Nucleus accumbens (tissue), 56 donors: ENCODE measurements around the gene UPF1.

Experiments
- DNase-seq, 56 donors: peaks; one replicate each; lab custom pipeline; 2025; lab: John Stamatoyannopoulos, UW

Gene UPF1

DNA sequence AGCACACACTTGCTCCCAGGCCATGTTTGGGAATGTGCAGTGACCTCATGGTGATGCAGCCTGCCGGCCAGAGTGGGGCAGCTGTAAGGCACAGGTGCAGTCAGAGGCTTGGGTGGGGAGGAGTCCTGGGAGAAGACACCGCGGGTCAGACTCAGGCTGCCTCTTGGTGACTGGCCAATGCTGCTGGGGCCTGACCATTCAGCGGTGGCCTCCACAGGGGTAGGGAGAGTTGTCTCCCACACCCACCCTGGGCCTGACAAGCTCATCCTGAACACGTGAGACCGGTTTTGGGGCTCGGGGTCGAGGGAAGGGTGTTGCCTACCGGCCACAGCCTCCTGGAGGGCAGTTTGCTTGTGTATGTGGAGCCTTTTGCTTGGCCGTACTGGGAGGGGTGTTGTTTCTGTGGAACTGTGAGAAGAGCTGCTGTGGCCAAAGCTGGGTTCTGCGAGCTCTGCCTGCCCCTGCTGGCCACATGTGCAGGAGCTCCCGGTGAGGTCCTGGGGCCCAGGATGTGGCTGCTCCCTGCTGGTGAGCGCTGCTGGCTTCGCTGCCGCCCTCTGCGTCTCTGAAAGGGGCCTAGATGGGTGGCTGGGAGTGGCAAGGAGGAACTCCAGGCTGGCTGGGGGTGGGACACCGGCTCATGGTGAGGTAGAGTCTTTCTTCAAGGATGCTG, 22.1 kb downstream of the UPF1 start:
- DNase-seq = no peak

DNA sequence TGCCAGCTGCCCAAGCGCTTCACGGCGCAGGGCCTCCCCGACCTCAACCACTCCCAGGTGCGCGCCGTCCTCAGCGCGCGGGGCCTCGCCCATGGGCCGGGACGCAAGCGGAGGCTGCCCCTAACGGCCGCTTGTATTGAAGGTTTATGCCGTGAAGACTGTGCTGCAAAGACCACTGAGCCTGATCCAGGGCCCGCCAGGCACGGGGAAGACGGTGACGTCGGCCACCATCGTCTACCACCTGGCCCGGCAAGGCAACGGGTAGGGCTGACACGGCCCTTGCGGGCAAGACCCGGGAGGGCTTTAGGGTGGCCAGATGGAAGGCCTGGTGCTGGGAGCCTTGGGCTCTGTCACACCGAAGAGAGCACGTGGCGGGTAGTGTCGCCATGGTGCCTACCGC, 23.2 kb downstream of the UPF1 start:
- DNase-seq = no peak

DNA sequence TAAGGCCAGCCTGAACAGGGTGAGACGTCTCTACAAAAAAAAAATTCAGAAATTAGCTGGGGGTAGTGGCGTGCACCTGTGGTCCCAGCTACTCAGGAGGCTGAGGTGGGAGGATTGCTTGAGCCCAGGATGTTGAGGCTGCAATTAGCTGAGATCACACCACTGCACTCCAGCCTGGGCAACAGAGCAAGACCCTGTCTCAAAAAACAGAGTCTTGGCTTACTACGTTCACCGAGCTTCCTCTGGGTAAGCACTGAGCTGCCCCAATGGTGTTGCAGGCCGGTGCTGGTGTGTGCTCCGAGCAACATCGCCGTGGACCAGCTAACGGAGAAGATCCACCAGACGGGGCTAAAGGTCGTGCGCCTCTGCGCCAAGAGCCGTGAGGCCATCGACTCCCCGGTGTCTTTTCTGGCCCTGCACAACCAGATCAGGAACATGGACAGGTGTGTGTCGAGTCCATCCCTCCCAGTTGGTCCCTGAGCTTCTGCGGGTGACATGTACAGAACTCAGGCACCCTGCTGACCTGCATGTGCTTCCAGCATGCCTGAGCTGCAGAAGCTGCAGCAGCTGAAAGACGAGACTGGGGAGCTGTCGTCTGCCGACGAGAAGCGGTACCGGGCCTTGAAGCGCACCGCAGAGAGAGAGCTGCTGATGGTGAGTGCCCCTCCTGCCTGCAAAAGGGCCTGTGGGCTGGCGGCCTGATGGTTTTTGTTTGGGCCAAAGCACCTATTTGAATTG, 24.1 kb downstream of the UPF1 start:
- DNase-seq = no peak

DNA sequence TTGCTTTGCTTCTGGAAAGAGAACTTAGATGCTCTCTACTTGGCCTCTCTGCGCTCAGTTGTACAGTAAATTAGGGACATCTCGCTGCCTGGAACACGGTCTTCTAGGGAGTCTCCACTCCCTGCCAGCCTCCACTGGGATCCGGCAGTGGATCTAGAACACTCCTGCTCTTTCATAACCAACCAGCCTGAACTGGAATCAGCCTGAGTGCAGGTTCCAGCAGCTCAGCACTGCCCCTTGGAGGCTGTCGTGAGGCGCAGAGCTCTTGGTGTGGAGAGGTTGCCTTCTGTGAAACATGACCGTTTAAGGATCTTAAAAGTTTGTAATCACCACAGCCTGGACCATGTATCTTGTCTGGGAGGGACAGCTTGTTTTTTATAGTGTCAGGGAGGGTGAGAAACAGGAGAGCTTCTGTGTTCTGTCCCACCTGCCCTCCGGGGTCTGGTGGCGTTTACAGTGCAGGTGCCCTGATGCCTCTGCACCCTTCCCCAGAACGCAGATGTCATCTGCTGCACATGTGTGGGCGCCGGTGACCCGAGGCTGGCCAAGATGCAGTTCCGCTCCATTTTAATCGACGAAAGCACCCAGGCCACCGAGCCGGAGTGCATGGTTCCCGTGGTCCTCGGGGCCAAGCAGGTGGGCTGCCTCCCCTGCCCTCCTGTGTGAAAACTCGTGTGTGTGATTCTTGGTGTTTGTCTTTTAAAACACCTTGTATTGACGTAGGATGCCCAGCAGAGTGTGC, 24.8 kb downstream of the UPF1 start:
- DNase-seq = peak in 47 of 56 donors; percentile 7 to 78 (median 44)

DNA sequence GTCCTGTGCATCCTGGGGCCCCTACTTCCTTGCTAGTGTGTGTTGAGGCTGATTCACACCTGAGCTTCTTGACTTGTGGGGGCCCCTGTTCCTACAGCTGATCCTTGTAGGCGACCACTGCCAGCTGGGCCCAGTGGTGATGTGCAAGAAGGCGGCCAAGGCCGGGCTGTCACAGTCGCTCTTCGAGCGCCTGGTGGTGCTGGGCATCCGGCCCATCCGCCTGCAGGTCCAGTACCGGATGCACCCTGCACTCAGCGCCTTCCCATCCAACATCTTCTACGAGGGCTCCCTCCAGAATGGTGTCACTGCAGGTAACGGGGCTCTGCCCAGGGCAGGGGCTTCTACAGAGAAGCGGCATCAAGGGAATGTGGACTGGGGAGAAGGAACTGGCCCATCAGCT, 25.5 kb downstream of the UPF1 start:
- no peak for DNase-seq

DNA sequence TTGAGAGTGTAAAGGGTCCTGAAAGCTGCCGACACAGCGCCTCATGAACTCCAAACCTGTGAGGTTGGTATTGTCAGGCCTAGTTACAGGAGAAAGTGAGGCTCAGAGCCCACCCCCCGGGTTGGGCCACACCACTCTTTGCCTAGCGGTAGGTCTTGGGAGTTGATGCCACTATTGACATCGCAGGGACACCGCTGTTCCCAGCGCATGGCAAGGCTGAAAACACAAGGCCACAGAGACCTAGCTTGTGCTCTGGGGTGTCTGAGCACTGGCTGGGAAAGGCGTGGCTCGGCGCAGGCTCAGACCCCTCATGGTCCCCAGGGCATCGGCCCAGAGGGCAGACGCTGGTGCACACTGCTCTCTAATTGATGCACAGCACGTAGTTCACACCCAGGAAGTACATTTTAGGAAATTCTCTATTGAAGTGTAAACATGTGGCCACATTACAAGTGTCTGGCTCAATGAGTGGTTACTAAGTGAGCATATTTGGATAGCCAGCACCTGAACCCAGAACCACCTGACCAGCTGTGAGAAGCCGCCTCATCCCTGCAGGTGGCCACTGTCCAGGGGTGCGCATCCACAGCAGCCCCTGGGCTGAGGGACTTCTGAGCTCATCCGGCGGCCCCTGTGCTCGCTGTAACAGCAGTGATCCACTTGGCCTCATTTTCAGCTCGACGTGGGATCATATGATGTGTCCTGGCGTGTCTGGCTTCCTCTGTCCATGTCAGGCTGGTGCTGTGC, 27.3 kb downstream of the UPF1 start:
- DNase-seq = no peak

DNA sequence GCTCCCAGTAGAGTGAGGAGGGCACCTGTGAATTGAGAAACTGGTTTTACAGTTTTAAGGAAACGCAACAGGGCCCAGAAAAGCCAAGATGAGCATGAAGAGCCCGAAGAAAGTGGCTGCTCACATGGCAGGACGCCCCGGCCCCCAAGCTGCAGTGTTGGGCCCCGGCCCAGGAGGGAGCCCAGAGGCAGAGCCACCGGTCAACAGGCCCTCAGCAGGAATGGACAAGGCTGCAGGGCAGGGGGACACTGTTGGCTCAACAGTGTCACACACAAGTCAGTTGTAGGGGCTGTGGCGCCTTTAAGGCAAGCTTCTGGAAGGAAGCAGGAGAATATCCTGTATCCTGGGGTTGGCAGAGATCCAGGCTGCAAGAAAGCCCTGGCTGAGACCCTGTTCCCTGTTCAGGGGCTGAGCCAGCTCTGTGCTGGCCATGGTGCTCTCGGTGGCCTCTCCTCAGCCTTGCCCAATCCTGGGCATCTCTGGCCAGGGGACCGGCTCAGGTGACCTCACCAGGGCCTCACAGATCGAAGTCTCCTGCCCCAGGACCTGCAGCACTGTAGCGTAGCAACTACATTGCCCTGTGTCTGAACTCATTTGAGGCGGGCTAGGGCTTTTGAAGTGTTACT, 28.0 kb downstream of the UPF1 start:
- peak in 5 of 56 donors; percentile 25 to 47 (median 32) for DNase-seq

DNA sequence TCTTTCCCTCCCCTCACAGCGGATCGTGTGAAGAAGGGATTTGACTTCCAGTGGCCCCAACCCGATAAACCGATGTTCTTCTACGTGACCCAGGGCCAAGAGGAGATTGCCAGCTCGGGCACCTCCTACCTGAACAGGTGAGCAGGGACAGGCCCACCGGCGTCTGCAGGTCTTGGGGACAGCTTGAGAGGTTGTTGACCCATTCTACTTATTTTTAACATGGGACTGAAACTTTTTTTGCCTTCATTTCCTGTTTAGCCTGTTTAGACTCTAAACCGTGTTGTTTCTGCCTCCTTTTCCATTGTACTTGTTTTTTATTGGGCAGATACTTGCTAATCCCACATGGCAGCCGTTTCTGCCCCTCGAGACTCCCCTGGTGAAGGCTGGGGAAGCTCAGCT, 28.5 kb downstream of the UPF1 start:
- no peak for DNase-seq

DNA sequence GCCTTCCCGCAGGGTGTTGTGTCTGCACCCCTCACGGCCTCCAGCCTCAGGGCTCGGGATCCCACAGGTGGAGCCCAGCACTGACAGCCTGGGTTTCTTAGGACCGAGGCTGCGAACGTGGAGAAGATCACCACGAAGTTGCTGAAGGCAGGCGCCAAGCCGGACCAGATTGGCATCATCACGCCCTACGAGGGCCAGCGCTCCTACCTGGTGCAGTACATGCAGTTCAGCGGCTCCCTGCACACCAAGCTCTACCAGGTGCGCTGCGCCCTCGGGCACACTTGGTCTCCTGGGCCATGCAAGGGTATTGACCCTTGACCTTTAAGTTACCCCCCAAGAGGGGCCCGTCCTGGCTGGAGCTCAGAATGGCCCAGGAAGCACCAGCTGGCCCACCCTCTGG, 29.0 kb downstream of the UPF1 start:
- no peak for DNase-seq

DNA sequence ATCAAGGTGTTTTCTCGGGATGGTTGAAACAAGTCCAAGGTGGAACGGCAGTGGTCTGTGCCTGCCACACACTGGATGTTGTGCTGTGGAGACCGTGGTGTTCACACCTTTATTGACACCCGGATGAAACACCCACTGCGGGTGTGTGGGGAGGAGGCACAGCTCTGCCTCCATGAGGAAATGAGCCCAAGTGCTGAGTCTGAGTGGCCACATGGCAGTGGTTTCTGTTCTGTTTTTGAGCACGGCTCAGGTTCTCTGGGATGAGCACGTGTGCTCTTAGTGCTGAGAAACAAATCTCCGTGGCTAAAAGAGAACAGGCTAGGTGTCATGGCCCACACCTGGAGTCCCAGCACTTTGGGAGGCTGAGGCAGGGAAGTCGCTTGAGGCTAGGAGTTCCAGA, 29.5 kb downstream of the UPF1 start:
- peak in 1 of 56 donors; percentile 23 for DNase-seq

DNA sequence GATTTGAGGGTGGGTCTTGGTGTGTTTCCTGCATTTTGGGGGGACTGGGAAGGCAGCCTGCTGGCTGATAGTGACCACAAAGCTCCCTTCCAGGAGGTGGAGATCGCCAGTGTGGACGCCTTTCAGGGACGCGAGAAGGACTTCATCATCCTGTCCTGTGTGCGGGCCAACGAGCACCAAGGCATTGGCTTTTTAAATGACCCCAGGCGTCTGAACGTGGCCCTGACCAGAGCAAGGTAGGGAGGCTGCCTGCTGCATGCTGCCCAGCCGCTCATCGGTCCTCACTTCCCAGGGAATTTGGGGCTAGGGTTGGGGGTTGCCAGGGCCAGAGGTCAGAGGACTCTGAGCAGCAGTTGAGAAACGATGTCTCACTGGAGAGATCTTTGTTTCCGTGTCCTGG, 30.2 kb downstream of the UPF1 start:
- DNase-seq = no peak

DNA sequence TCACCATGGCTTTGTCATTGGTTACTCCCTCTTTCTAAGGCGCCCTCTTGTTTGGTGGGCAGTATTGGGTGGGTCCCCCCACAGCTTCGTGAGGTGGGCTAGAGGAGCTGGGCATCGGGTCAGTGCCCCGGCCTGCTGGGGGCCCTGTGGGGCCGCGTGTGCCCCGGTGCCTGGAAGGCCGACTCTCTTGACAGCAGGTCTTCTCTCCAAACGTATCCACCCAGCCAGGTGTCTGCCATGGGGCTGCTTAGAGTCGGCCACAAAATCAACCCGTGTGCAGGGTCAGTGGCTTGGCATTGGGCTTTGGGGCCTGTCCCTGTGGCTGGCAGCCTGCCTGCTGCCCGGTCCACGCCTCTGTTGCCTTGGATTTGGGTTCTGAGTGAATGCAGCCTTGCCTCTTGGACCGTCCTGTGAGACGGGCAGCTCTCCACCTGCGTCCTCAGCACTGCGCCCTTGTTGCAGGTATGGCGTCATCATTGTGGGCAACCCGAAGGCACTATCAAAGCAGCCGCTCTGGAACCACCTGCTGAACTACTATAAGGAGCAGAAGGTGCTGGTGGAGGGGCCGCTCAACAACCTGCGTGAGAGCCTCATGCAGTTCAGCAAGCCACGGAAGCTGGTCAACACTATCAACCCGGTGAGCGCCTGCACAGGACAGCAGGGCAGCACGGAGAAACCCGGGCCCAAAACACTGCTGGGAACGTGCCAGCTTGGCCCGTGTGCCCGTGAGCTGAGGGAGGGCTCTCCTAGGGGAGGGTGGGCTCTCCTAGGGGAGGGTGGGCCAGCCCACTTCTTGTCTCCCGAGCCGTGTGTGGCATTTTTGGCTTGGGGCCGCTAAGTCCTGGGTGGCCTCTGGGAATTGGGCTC, 31.4 kb downstream of the UPF1 start:
- peak in 1 of 56 donors; percentile 25 for DNase-seq

DNA sequence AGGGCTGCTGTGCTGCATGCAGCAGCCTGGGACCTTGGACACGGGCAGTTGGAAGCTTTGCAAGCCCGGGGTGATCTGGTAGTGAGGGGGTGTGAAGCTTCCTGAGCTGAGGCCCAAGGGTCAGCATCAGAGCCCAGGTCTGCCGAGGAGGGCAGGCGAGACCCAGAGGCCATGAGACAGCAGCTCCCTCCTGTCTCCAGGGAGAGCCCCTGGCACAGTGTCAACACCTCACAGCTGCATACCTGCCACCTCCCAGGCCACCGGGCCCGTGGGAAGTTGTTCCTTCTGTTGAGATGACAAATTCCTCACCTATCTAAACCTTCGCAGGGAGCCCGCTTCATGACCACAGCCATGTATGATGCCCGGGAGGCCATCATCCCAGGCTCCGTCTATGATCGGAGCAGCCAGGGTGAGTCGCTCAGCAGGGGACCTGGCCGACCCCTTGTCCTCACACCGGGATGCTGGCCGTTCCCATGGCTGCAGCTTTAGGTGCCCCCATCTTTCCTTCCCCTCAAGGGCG, 32.1 kb downstream of the UPF1 start:
- DNase-seq = no peak

DNA sequence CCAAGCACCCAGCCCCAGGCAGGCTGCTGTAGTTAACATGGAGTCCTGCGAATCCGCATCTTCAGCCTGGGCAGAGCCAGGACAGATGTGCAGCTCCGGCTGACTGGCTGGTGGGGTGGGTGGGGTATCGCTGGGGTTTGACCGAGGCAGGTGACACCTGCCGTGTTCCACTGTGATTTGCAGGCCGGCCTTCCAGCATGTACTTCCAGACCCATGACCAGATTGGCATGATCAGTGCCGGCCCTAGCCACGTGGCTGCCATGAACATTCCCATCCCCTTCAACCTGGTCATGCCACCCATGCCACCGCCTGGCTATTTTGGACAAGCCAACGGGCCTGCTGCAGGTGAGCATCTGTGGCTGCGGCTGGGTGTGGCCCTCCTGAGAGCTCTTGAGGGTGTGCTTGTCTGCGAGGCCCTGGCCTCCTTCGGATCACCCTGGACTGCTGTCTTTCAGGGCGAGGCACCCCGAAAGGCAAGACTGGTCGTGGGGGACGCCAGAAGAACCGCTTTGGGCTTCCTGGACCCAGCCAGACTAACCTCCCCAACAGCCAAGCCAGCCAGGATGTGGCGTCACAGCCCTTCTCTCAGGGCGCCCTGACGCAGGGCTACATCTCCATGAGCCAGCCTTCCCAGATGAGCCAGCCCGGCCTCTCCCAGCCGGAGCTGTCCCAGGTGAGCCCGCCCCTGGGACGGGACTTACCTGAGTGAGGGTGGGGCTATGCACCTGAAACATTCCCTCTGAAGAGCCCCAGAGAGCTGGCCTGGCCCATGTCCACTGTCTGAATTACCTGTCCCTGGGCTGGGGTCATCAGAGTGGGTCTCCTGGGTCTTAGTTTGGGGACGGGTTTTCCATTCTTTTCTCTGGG, 33.6 kb downstream of the UPF1 start:
- DNase-seq = no peak

DNA sequence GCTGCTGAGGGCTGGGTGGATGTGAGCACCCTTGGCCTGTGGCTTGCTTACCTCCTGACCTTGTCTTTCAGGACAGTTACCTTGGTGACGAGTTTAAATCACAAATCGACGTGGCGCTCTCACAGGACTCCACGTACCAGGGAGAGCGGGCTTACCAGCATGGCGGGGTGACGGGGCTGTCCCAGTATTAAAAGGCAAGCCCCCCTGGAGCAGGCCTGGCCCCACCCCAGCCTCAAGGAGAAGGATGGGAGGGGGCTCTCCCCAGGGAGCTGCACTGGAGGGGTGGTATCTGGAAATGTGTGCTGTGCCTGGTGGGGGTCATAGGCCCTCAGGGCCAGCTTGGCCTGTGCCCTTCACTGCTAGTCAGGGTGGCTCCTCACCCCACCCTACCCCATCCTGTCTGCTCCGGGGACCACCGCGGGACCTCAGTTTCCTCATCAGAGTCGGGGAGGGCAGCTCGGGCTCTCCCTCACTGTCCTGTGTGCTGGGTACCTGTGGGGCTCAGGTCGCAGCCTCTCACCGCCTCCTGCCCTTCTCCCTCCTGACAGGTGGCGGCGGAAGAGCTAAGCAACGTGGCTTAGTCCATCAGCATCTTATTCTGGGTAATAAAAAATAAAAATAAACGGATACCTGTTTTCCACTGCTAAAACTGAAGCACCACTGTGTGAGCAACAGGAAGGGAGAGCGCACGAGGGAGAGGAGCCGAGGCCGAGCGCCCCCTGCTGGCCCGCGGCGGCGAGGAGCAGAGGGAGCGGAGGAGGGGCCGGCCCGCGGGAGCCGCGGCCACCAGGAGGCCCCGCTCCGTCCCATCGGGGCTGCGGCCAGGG, 34.4 kb downstream of the UPF1 start:
- peak in 43 of 56 donors; percentile 6 to 81 (median 37) for DNase-seq

DNA sequence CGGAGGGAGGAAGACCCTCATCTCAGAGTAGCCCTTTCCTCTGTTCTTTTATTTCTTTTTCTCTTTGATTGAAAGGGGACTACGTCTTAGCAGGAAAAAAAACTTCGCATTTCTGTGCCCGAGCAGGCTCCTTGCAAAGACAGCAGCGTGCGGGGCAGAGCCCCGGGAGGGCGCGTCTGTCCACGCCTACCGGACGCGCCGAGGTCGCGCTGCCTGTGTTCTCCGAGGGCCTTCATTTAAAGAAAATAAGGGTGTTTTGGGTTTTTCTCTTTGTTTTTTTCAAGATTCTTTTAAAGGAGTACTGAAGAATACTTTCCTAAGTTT, 35.0 kb downstream of the UPF1 start:
- peak in 3 of 56 donors; percentile 13 to 41 (median 20) for DNase-seq

DNA sequence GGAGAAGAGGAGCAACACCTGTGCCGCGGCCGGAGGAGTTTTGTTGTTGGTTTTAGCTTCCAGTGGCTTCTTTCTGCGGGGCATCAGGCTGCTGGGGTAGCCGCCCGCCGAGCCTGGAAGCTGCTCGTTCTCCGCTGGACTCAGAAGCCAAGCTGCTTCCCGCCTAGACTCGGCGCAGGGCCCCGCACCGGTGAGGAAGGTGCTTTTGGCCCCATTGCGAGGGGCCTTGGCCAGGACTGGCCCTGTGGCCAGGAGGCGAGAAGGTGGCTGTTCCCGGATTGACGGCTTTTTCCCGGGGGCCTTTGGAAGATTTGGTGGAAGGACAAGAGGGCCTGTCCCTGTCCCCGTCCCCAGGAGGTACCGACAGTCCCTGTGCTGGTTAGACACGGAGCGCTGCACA, 35.4 kb downstream of the UPF1 start:
- DNase-seq = peak in 1 of 56 donors; percentile 41
